ENCODE measurements around the gene TNFSF8. TPM values are rescaled to one million over a fixed set of nuclear protein-coding genes. Genes with fewer than 3 reads are reported as not detected.

TNFSF8 gene
- total and polyA plus RNA-seq, 2 experiments from 2014 or later: not detected

DNA sequence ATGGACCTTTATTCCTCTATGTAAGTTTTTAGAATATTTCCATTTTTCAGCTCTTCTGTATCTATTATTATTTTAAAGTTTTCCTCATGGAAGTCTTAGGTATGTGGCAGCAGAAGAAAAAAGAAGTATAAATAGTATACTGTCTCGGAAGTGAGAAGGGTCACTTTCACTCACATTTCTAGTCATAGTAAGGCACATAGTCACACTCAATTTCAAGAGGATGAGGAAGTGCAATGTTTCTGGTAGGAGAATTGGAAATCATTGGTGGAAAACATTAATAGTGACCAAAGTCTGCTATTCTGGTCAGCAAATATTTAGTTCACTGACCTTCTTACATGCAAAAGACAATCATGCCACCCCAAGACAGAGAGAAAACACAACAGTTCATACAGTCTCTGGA, 35.2 kb upstream of the TNFSF8 start:
- TF ChIP-seq, protein P1, sequence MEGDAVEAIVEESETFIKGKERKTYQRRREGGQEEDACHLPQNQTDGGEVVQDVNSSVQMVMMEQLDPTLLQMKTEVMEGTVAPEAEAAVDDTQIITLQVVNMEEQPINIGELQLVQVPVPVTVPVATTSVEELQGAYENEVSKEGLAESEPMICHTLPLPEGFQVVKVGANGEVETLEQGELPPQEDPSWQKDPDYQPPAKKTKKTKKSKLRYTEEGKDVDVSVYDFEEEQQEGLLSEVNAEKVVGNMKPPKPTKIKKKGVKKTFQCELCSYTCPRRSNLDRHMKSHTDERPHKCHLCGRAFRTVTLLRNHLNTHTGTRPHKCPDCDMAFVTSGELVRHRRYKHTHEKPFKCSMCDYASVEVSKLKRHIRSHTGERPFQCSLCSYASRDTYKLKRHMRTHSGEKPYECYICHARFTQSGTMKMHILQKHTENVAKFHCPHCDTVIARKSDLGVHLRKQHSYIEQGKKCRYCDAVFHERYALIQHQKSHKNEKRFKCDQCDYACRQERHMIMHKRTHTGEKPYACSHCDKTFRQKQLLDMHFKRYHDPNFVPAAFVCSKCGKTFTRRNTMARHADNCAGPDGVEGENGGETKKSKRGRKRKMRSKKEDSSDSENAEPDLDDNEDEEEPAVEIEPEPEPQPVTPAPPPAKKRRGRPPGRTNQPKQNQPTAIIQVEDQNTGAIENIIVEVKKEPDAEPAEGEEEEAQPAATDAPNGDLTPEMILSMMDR (IDR thresholded peaks at IDR 0.05; ENCODE audit: low read depth, low read length): no peak
- H3K4me1 ChIP-seq (ENCODE audit: low read depth): no peaks in the 10 kb centered on the region
- no peaks in the 10 kb centered on the region for H3K36me3 ChIP-seq
- no peak for DNase-seq (ENCODE audit: low read depth in 1 of 2, low spot score in 1 of 2)
- no peaks in the 10 kb centered on the region for H3K9me3 ChIP-seq (ENCODE audit: low read depth)
- no peak overlapping the region for H3K4me3 ChIP-seq
- no peaks in the 10 kb centered on the region for H3K27me3 ChIP-seq
- H3K27ac ChIP-seq: no peak overlapping the region

DNA sequence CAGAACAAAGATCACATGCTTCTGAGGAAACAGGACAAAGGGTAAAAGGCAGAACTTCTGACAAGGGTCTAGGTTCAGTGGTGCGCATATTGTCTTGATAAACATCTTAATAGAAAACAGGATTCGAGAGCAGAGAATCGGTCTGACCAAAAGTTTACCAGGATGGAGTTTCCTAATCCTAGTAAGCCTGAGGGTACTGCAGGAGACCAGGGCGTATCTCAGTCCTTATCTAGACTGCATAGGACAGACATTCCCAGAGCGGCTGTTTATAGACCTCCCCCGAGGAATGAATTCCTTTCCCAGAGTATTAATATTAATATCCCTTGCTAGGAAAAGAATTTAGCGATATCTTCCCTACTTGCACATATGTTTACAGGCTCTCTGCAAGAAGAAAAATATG, 32.4 kb upstream of the TNFSF8 start:
- no peaks in the 10 kb centered on the region for H3K9me3 ChIP-seq (ENCODE audit: low read depth)
- no peaks in the 10 kb centered on the region for H3K27me3 ChIP-seq
- no peak overlapping the region for H3K27ac ChIP-seq
- TF ChIP-seq, protein P1 (IDR thresholded peaks at IDR 0.05; ENCODE audit: low read depth, low read length): no peak
- H3K4me3 ChIP-seq: no peak overlapping the region
- H3K4me1 ChIP-seq (ENCODE audit: low read depth): no peaks in the 10 kb centered on the region
- no peaks in the 10 kb centered on the region for H3K36me3 ChIP-seq
- DNase-seq (ENCODE audit: low read depth in 1 of 2, low spot score in 1 of 2): no peak

DNA sequence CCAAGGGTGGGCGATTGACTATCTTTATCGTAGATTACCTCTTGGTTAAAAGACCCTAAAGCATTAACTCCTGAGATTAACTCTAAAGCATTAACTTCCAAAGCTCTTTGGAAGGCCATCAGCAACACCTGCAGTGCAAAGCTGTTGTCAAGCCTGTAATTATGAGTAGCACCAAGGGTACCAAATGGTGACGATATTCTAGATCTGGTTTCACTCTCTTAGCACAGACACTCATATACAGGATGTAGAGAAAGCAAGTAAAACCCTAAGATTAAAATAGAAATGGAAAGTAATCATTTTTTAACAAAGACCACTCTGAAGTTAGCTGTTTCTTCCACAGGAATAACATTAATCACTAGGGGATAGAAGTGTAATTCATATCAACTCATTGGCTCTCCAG, 29.9 kb upstream of the TNFSF8 start:
- H3K9me3 ChIP-seq (ENCODE audit: low read depth): no peaks in the 10 kb centered on the region
- no peak for DNase-seq (ENCODE audit: low read depth in 1 of 2, low spot score in 1 of 2)
- no peaks in the 10 kb centered on the region for H3K36me3 ChIP-seq
- no peaks in the 10 kb centered on the region for H3K4me1 ChIP-seq (ENCODE audit: low read depth)
- H3K4me3 ChIP-seq: no peak overlapping the region
- TF ChIP-seq, protein P1 (IDR thresholded peaks at IDR 0.05; ENCODE audit: low read depth, low read length): no peak
- H3K27ac ChIP-seq: no peak overlapping the region
- H3K27me3 ChIP-seq: peaks cover 7% of the 10 kb centered on the region

DNA sequence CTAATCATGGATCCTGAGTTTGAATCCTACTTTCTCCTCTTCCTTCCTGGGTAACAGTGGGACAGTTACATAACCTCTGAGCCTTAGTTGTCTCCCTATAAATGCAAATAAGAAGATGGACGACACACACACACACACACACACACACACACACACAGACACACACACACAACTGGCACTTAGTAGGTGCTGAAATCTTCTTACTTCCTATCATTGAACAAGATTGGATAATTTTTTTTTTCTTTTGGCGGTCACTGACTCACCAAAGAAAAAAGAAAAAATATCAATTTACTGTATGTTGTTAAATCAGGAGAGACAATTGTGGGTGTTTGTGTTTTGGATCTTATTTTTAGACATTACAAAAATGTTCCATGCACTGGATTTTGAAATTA, 28.4 kb upstream of the TNFSF8 start:
- no peaks in the 10 kb centered on the region for H3K9me3 ChIP-seq (ENCODE audit: low read depth)
- no peaks in the 10 kb centered on the region for H3K4me1 ChIP-seq (ENCODE audit: low read depth)
- H3K36me3 ChIP-seq: no peaks in the 10 kb centered on the region
- H3K4me3 ChIP-seq: no peak overlapping the region
- no peak overlapping the region for H3K27ac ChIP-seq
- peaks cover 14% of the 10 kb centered on the region for H3K27me3 ChIP-seq
- DNase-seq (ENCODE audit: low read depth in 1 of 2, low spot score in 1 of 2): no peak
- TF ChIP-seq, protein P1 (IDR thresholded peaks at IDR 0.05; ENCODE audit: low read depth, low read length): no peak

DNA sequence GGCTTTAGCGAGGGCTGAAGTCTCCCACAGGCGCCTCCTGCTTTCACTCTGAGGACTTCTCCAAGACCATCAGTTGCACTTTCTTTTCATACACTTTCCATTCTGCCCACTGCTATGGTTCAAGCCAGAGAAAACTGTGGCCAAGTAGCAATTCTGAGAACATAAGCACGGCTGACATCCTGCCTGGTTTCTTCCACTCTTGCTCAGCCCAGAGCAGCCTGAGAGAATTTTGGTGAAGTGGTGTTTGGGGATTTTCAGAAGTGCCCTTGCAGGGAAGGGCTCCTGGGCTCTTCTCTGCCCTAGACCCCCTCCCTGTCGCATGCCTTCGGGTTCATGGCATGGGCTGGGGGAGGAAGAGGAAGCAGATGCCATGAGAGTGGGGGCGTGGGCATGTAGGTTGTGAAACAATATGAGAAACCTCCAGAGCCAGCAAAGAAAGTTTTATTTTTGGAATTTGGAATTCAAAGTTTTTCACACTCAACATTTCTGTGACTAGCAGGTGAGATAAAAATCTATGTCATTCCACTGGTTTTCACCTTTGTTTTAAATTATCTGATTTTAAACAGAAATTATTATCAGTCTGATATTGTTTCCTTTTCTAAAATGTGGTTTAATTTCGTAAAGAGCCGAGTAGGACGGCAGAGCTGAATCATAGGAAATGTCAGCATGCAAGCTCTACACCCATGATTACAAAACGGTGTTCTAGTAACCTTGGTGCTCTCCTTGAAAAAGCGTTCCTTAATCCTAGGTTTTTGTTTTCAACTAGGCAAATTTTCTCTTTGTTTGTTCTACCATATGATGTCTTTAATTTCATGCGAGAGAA, 27.8 kb upstream of the TNFSF8 start:
- DNase-seq (ENCODE audit: low read depth in 1 of 2, low spot score in 1 of 2): peak in 1 of 2 donors; percentile 46
- Histone ChIP-seq H3K9me3 (ENCODE audit: low read depth) (no peaks in the 10 kb centered on the region), H3K36me3 (no peaks in the 10 kb centered on the region), H3K4me3 (no peak overlapping the region), H3K27me3 (peaks cover 16% of the 10 kb centered on the region), H3K4me1 (ENCODE audit: low read depth) (no peaks in the 10 kb centered on the region), H3K27ac (no peak overlapping the region)
- TF ChIP-seq, protein P1 (IDR thresholded peaks at IDR 0.05; ENCODE audit: low read depth, low read length): no peak
